GM10248 (cell line): Measurements from ENCODE around the gene DMBX1.

Experiments used
- CTCF ChIA-PET: fragments of 300-600 bp; sonication (Branson Sonifier 250); formaldehyde crosslinking; extraction: SDS; loops from one replicate; lab custom pipeline; 2021; ENCODE audit warnings: antibody characterized with exemption; lab: Yijun Ruan, JAX
- POLR2A ChIA-PET: fragments of 350-650 bp; sonication (Branson Sonifier 250); formaldehyde crosslinking; extraction: SDS; loops from one replicate; lab custom pipeline; 2020; ENCODE audit warnings: antibody characterized with exemption; lab: Yijun Ruan, JAX
- DNase-seq: peaks from one replicate; pipeline ENCODE4 v3.0.0; 2012; ENCODE audit errors: extremely low spot score
- CTCF ChIP-seq: IDR thresholded peaks from 2 replicates; pipeline ENCODE4 v1.5.1; 2012; ENCODE audit warnings: mild to moderate bottlenecking, low read depth; ENCODE audit errors: extremely low read depth, missing control alignments, control extremely low read depth

The DMBX1 gene

GRCh38 chr1:46458190-46458589, 31.4 kb upstream of the DMBX1 start:
- ChIA-PET CTCF (interaction anchor here (1.2 to 2.2 kb wide), 5 partner anchors 11 to 77 kb away, joined by 4 to 14 read pairs (median 4); a partner anchor contains a TSS), POLR2A (no interaction called here)
- DNase-seq: no peak
- no peak for TF ChIP-seq CTCF

GRCh38 chr1:46458846-46459245, 30.8 kb upstream of the DMBX1 start:
- ChIA-PET POLR2A (no interaction called here), CTCF (interaction anchor here (1.2 to 2.2 kb wide), 5 partner anchors 12 to 76 kb away, joined by 4 to 14 read pairs (median 4); a partner anchor contains a TSS)
- no peak for TF ChIP-seq CTCF
- no peak for DNase-seq

- ChIA-PET POLR2A (no interaction called here), CTCF (interaction anchor here (0.8 to 2.2 kb wide), 6 partner anchors 12 to 76 kb away, joined by 3 to 14 read pairs (median 4); a partner anchor contains a TSS)
- no peak for TF ChIP-seq CTCF
- no peak for DNase-seq
These were observed 30.3 kb upstream of the DMBX1 start for GRCh38 chr1:46459315-46459714.

GRCh38 chr1:46461017-46461808, 28.4 kb upstream of the DMBX1 start:
- ChIA-PET CTCF (interaction anchor here (1.0 to 1.7 kb wide), 3 partner anchors 15 to 67 kb away, joined by 3 to 6 read pairs (median 4); no protein-coding TSS in a partner anchor), POLR2A (no interaction called here)
- no peak for TF ChIP-seq CTCF
- DNase-seq: no peak

GRCh38 chr1:46461809-46462448, 27.7 kb upstream of the DMBX1 start:
- TF ChIP-seq CTCF: no peak
- POLR2A ChIA-PET: no interaction called here
- CTCF ChIA-PET: interaction anchor here (1.0 to 1.3 kb wide), 2 partner anchors 16 to 66 kb away, joined by 3 to 4 read pairs; no protein-coding TSS in a partner anchor
- no peak for DNase-seq

GRCh38 chr1:46464013-46464548, 25.6 kb upstream of the DMBX1 start:
- CTCF ChIA-PET: interaction anchor here (1.1 to 1.2 kb wide), 2 partner anchors 14 to 16 kb away, joined by 3 to 4 read pairs; no protein-coding TSS in a partner anchor
- POLR2A ChIA-PET: no interaction called here
- no peak for TF ChIP-seq CTCF
- DNase-seq: no peak
